Measurements from ENCODE around the gene RPL37A.

DNA sequence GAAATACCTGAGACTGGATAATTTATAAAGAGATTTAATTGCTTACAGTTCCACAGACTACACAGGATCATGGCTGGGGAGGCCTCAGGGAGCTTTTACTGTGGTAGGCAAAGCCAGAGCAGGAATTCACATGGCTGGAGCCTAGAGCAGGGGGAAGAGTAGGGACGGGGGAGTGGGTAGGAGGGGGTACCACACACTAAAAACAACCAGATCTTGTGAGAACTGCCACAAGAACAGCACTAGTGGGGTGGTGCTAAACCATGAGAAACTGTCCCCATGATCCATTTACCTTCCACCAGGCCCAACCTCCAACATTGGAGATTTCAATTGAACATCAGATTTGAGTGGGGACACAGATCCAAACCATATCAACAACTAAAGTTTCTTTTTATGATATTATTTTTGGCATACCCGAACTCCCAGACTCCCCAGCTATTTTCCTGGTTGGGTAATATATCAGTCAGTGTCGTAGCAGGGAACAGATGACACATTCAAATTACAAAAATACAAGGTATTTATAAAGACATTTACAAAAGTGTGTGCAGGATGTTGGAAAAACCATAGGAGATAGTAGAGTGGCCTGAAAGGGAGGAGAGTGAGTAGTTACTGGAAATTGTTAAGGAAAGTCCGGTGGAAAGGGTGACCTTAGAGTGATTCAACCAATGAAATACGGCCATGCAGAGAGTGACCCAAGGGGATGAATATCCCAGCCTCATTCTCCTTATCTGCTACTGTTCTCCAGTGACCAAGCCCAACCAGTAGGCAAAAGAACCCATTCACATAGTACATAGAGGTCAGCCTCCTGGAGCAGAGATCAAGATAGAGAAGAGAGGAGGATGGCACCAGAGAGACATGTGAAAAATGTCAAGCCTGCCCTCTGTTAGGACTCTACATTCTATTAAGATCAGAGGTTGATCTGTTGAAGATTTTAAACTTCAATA, 8.8 kb downstream of the RPL37A start:
- TF ChIP-seq, protein P1, sequence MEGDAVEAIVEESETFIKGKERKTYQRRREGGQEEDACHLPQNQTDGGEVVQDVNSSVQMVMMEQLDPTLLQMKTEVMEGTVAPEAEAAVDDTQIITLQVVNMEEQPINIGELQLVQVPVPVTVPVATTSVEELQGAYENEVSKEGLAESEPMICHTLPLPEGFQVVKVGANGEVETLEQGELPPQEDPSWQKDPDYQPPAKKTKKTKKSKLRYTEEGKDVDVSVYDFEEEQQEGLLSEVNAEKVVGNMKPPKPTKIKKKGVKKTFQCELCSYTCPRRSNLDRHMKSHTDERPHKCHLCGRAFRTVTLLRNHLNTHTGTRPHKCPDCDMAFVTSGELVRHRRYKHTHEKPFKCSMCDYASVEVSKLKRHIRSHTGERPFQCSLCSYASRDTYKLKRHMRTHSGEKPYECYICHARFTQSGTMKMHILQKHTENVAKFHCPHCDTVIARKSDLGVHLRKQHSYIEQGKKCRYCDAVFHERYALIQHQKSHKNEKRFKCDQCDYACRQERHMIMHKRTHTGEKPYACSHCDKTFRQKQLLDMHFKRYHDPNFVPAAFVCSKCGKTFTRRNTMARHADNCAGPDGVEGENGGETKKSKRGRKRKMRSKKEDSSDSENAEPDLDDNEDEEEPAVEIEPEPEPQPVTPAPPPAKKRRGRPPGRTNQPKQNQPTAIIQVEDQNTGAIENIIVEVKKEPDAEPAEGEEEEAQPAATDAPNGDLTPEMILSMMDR (IDR thresholded peaks at IDR 0.05; ENCODE audit: low read length), result no peak
- TF ChIP-seq EZH2 (optimal IDR thresholded peaks at IDR 0.05; ENCODE audit: low read depth, low read length), result no peak

Data from MM.1S (cell line).